Endodermal cell (in vitro differentiated cells): Measurements from ENCODE around the gene ALPL. TPM values are rescaled to one million over a fixed set of nuclear protein-coding genes. Genes with fewer than 3 reads are reported as not detected.

Experiments used
- DNase-seq: peaks from one replicate; pipeline ENCODE4 v3.0.0-alpha.2; 2017
- H3K27ac ChIP-seq: 2 replicates; pipeline ENCODE4 v1.5.1; 2013; ENCODE audit warnings: mild to moderate bottlenecking, low read depth, low read length, moderate library complexity
- H3K27me3 ChIP-seq: 2 replicates; pipeline ENCODE4 v1.6.1; 2013; ENCODE audit warnings: mild to moderate bottlenecking, low read length, moderate library complexity; ENCODE audit not compliant: insufficient read depth, control insufficient read depth, poor library complexity, severe bottlenecking
- H3K36me3 ChIP-seq: 2 replicates; pipeline ENCODE4 v1.7.0; 2013; ENCODE audit warnings: mild to moderate bottlenecking, low read length, moderate library complexity; ENCODE audit not compliant: control insufficient read depth, insufficient read depth
- H3K4me1 ChIP-seq: one replicate; pipeline ENCODE4 v1.7.0; 2013; ENCODE audit warnings: low read length; ENCODE audit not compliant: control insufficient read depth, insufficient read depth
- H3K4me3 ChIP-seq: 2 replicates; pipeline ENCODE4 v1.5.1; 2013; ENCODE audit warnings: mild to moderate bottlenecking, low read length, moderate library complexity
- H3K9ac ChIP-seq: 2 replicates; pipeline ENCODE4 v1.6.1; 2013; ENCODE audit warnings: mild to moderate bottlenecking, low read length, moderate library complexity; ENCODE audit not compliant: poor library complexity, severe bottlenecking; ENCODE audit errors: extremely low read depth
- H3K9me3 ChIP-seq: 2 replicates; pipeline ENCODE4 v1.6.1; 2013; ENCODE audit warnings: mild to moderate bottlenecking, low read length, moderate library complexity; ENCODE audit not compliant: control insufficient read depth
- H3K27ac Mint-ChIP-seq: 2 replicates; pipeline ENCODE4 v1.8.0; 2020; ENCODE audit warnings: mixed read lengths
- H3K27me3 Mint-ChIP-seq: 2 replicates; pipeline ENCODE4 v1.8.0; 2021; ENCODE audit warnings: mild to moderate bottlenecking, mixed read lengths; ENCODE audit not compliant: insufficient read depth
- H3K36me3 Mint-ChIP-seq: 2 replicates; pipeline ENCODE4 v1.8.0; 2020; ENCODE audit warnings: low read depth, mixed read lengths
- H3K4me1 Mint-ChIP-seq: 2 replicates; pipeline ENCODE4 v1.8.0; 2020; ENCODE audit warnings: mixed read lengths
- H3K4me3 Mint-ChIP-seq: 2 replicates; pipeline ENCODE4 v1.8.0; 2020; ENCODE audit warnings: mild to moderate bottlenecking, moderate library complexity, mixed read lengths
- H3K9me3 Mint-ChIP-seq: 2 replicates; pipeline ENCODE4 v1.8.0; 2020; ENCODE audit warnings: mild to moderate bottlenecking, mixed read lengths
- WGBS, 2 experiments: methylation state at CpG; one replicate each; pipeline versions ENCODE4 v1.1.5 to v1.1.7; 2013; ENCODE audit warnings: missing lambda C conversion rate in 2 of 2, mixed read lengths in 1 of 2; ENCODE audit not compliant: insufficient coverage in 1 of 2, insufficient read length in 1 of 2; 5-methylcytosine and 5-hydroxymethylcytosine counted together
- total RNA-seq, 2 donors: library from RNA; stranded (reverse); fragmentation: NEBNext Ultra II Directional in 1 of 2; extraction: Animal tissue kit (Norgen Biotek cat#: 25700) in 1 of 2; gene quantifications; 2 replicates in 1 of 2; 3 replicates in 1 of 2; pipeline ENCODE4 v1.2.1, GENCODE V29; 2021
- TF ChIP-seq, protein P1 (sequence below): fragments of 200-600 bp; sonication (generic); conservative IDR thresholded peaks from 2 replicates; pipeline ENCODE4 v1.5.0; 2021; ENCODE audit warnings: antibody characterized with exemption, mild to moderate bottlenecking

ALPL gene
- total RNA-seq, 2 donors from 2014 or later = 94.8 to 117 TPM

DNA sequence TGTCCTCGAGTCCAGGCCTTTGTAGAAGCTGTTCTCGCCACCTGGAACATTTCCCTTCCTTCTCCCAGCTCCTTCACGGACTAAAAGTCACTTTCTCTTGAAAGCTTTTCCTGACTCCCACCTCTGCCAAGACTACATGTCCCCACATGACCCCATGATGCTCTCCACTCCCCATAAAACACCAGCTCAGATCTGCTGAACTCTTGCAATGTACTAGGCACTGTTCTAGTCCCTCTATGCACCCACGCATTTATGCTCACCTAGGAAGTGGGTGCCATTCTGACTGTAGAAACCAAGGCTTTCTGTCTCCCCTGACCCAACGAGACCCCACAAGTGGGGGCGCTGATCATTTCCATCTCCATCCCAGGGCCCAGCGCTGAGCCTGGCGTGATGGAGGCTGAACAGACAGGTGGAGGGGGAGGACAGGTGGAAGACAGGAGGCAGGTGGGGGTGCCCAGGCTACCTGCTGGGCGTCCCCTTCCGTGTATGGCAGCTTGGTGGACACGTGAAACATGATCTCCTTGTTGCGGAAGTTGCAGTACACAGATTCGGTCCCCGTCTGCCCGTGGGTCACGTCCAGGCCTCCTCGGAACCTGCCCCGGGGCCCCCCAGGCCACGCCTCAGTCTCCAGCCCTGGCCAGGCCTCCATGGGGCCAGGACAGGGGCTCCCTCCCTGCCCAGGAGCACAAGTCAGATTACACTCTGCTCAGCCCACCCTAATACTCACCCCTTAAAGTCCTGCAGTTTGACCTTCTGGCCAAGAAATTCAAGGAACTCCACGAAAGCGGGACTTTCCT, 102.0 kb downstream of the ALPL start:
- Histone ChIP-seq H3K4me1 (peaks cover 4% of the 10 kb centered on the region), H3K36me3 (no peaks in the 10 kb centered on the region), H3K27ac (no peak overlapping the region), H3K4me3 (no peak overlapping the region), H3K9me3 (no peaks in the 10 kb centered on the region), H3K27me3 (no peaks in the 10 kb centered on the region), H3K9ac (no peak overlapping the region)
- TF ChIP-seq, protein P1, sequence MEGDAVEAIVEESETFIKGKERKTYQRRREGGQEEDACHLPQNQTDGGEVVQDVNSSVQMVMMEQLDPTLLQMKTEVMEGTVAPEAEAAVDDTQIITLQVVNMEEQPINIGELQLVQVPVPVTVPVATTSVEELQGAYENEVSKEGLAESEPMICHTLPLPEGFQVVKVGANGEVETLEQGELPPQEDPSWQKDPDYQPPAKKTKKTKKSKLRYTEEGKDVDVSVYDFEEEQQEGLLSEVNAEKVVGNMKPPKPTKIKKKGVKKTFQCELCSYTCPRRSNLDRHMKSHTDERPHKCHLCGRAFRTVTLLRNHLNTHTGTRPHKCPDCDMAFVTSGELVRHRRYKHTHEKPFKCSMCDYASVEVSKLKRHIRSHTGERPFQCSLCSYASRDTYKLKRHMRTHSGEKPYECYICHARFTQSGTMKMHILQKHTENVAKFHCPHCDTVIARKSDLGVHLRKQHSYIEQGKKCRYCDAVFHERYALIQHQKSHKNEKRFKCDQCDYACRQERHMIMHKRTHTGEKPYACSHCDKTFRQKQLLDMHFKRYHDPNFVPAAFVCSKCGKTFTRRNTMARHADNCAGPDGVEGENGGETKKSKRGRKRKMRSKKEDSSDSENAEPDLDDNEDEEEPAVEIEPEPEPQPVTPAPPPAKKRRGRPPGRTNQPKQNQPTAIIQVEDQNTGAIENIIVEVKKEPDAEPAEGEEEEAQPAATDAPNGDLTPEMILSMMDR = no peak
- no peak for DNase-seq
- peaks cover 24% of the 10 kb centered on the region for H3K4me1 Mint-ChIP-seq
- 91 to 93% methylated on average over 10 to 21 of the region's 21 CpGs for WGBS, 2 experiments
- H3K4me3 Mint-ChIP-seq = no peak overlapping the region
- no peak overlapping the region for H3K27ac Mint-ChIP-seq
- H3K27me3 Mint-ChIP-seq = no peaks in the 10 kb centered on the region
- no peaks in the 10 kb centered on the region for H3K9me3 Mint-ChIP-seq
- no peaks in the 10 kb centered on the region for H3K36me3 Mint-ChIP-seq

DNA sequence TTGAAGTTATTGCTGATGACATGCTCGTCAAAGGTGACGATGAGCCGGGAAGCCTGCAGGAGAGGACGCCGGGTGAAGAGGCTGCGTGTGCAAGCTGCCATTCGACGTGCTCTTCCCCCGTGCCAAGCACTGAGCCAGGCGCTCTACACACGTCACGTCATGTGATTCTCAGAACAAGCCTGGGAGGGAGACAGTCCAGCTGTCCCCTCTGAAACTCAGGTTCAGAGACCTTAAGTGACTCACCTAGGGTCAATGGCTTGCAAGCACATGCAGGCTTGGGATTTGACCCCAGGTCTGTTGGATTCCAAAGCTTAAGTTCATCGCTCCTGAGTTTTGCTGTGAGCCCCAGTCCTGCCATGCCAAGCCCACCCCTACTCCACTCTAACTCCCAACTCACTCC, 102.8 kb downstream of the ALPL start:
- Histone ChIP-seq H3K9ac (no peak overlapping the region), H3K4me3 (no peak overlapping the region), H3K4me1 (peaks cover 4% of the 10 kb centered on the region), H3K27ac (no peak overlapping the region), H3K36me3 (no peaks in the 10 kb centered on the region), H3K9me3 (no peaks in the 10 kb centered on the region), H3K27me3 (no peaks in the 10 kb centered on the region)
- Mint-ChIP-seq H3K36me3 (no peaks in the 10 kb centered on the region), H3K9me3 (no peaks in the 10 kb centered on the region), H3K27me3 (no peaks in the 10 kb centered on the region), H3K4me1 (peaks cover 18% of the 10 kb centered on the region), H3K4me3 (no peak overlapping the region), H3K27ac (no peak overlapping the region)
- DNase-seq = no peak
- TF ChIP-seq, protein P1 = no peak
- 94 to 96% methylated on average over 13 of the region's 13 CpGs for WGBS, 2 experiments

DNA sequence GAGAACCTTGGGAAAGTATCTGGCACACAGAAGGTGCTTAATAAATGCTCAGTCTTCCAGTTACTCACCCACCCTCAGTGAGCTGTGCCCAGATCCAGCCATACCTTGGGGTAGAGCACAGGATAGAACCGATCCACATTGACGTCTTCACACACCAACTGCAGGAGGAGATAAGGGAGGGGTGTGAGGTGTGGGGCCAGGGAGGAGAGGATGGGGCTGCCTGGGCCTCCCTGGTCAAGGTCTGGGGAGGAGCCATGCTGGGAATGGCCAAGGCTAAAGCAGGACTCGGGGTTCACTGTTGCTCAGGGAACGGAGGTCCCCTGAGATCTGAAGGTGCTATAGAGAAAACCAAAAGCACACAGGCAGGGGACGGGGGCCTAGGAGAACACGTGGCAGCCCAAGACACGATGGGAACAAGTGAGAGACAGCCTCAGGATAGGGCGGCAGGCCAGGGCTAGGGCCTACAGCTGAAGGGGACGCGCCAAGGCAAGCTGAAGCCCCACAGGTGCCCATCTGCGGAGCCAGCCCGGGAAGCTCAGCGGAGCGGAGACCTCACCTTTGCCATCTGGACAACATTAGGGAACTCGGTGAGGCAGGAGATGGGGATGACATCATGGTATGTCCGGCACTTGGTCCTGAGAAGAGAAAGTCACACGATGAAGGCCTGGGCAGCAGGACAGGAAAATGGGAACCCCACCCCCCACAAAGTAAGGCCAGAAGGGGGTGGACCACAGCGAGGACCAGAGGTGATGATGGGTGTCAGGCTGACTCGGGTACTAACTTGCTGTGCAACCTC, 104.0 kb downstream of the ALPL start:
- TF ChIP-seq, protein P1 = no peak
- no peak overlapping the region for H3K27ac Mint-ChIP-seq
- whole genome bisulfite sequencing, 2 experiments = 91 to 95% methylated on average over 14 to 19 of the region's 19 CpGs
- no peaks in the 10 kb centered on the region for H3K36me3 Mint-ChIP-seq
- Histone ChIP-seq H3K36me3 (no peaks in the 10 kb centered on the region), H3K27me3 (no peaks in the 10 kb centered on the region), H3K4me1 (peaks cover 4% of the 10 kb centered on the region), H3K9ac (no peak overlapping the region), H3K9me3 (no peaks in the 10 kb centered on the region), H3K27ac (no peak overlapping the region), H3K4me3 (no peak overlapping the region)
- no peaks in the 10 kb centered on the region for H3K9me3 Mint-ChIP-seq
- no peak for DNase-seq
- H3K27me3 Mint-ChIP-seq = no peaks in the 10 kb centered on the region
- H3K4me1 Mint-ChIP-seq = peaks cover 12% of the 10 kb centered on the region
- no peak overlapping the region for H3K4me3 Mint-ChIP-seq
